Measurements from ENCODE around the gene DYRK1A. TPM values are rescaled to one million over a fixed set of nuclear protein-coding genes. Genes with fewer than 3 reads are reported as not detected.

The DYRK1A gene
- total RNA-seq, 1 donor from 2014 or later, result 88.8 TPM

DNA sequence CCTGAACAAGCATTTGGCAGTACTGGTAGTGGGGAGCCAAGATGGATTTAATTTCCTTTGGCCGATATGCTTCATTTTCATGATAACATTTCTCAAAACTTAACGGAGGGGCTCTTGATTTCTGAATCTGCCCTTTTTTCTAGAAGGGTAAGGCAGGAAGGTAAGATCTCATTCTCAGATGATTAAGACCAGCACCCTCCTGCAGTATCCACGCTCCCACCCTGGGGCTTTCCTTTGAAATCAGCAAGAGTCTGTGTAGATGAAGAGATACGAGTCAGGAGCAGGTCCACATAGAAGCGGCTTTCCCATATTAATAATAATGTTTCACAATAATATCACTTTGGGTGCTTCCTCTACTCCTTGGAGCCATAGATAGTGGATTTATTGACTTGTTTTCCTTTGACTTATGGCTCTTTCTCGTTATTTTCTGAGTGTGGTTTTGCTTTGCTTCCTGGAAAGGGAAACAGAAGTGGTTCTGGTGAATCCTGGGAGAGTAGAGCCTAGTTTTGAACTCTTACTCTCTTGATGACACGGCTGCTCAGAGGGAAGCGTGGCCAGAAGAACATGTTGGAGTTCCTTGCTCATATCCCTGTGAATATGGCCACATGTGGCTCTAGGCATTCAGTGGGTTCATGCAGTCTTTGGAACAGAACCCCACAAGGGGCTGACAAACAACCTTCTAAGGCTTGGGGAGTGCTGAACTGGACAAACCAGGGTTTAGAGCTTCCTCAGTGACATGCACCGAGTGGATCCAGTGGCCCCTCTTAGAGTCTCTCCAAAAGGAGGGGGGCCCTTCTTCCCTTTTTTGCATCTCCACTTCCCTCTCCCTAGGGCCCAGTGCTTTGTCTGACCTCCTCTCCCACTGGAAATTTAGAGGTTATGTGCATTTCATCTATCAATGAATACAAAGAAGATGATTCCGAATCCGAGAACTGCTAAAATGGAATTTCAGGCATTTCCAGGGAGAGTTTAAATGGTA lies 195.7 kb downstream of the DYRK1A start:
- intact Hi-C loops (cut with micrococcal nuclease), result loop anchor here (5.0 to 10.0 kb wide), 3 partner anchors 97 to 595 kb away; partner anchors contain the start of gene HLCS

DNA sequence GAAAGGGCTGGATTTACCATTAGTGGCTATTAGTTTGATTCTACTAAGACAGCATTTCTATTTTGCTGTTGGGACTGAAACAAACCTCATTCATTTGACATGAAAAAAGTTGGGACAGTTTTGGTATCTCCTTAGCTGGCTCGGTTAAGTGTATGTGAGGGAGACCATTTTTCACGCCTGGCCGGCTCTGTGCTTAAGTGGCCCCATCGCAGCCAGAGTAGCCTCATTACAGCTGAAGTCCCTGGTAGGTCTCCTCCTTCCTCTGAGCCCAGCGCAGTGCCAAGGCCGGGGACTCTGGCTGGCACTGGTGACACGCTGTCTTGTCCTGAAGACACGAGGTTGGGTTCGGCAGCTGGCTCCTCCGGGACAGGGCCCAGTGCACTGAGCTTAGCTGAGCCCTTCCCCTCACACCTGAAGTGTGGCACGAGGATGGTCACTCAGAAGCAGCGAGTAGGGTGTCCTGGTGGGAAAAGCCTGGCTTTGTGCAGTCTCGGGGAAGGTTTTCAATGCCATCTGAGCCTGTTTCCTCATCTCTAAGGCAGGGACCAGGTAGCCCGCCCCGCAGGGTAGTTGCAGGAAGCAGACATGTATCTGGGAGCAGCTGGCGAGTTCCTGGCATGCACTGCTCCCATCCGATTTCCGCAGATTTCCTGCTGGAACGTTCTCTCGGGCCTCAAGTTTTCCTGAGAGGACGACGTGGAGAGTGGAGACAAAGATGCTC lies 196.5 kb downstream of the DYRK1A start:
- intact Hi-C loops (cut with micrococcal nuclease), result loop anchor here (5.0 to 10.0 kb wide), 3 partner anchors 98 to 596 kb away; partner anchors contain the start of gene HLCS

DNA sequence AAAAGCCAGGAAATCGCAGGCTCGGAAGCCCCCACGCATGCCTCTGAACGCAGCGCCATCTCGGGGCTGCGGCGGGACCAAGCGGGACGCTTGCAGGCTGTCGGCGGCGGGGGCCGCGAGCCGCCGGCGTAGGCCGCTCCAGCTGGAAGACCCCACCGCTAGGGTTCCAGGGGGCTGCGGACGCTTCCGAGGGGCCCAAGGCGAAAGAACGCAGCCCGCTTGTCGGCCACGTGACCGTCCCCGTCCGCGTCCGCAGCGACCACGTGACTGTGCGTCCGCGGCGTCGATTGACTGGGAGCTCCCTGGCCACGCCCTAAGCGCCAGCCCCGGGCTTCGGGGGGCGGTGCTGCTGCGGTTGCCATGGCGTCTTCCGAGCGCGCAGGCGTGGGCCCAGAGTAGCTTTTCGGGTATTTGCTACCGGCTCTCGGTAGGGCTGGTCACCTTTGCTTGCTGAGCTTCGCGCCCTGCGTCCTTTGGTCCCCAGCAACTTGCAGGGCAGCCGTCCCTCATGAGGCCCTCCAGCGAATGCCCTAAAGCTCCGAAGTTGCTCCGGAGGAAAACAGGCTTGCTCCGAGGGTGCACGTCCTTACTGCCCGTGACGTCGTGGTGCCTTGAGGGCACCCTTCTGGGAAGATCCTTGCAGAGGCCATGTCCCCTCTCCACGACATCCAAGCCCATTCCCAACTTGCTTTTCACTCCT lies 197.2 kb downstream of the DYRK1A start:
- intact Hi-C loops (cut with micrococcal nuclease), result loop anchor here (1.0 to 10.0 kb wide), 6 partner anchors 99 to 596 kb away; partner anchors contain the start of genes DYRK1A, HLCS, PIGP and TTC3

DNA sequence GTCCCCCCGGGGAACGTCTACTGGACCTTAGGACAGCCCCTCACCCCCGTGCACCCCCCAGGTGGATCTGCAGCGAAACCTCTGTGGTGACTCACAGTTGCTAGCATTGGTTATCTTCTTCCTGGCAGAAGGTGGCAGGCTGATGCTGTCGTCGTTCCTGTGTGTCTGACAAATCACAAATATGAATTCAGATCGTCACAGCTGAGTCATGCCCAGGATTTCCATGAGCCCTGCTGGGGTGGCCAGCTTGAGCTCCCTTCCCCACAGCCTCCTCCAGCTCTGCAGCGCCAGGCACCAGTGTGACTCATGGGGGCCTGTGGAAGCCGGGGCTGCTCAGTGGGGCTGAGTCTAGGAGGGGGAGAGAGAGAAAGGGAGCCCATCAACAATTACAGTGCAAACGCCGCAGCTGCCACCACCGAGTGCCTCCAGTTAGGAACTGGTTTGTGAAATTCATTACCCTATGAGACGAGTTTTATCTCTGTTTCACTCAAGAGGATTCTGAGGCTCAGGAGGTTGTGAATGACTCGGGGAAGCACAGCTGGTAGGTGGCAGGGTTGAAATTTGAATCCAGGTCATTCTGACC lies 197.9 kb downstream of the DYRK1A start:
- intact Hi-C loops (cut with micrococcal nuclease), result loop anchor here (1.0 to 10.0 kb wide), 6 partner anchors 100 to 597 kb away; partner anchors contain the start of genes DYRK1A, HLCS, PIGP and TTC3

DNA sequence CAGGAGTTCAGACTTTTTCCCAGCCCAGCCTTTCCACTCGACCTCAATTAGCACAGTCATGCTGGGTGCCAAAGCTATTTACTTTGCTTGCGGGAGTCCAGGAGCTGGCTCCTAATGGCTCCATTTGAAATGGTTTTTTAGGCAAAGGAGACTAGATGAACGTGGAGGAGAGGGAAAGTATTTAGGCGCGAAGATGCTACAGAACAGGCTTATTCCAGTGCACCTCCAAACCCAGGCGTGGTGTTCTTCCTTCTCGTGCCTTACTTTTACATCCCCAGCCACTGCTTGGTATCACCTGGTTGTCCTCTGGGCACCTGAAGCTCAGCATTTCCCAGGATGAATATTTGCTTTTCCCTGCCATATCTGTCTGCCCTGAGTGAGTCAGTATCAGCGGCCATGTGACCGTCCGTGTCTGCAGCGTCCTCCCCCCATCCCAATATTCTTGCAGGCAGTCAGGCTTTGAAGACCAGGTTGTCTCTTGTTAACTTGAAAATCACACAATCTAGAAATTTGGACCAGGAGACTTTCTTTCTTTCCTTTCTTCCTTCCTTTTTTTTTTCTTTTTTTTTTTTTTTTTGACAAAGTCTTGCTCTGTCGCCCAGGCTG lies 198.5 kb downstream of the DYRK1A start:
- intact Hi-C loops (cut with micrococcal nuclease), result loop anchor here (1.0 to 10.0 kb wide), 6 partner anchors 100 to 598 kb away; partner anchors contain the start of genes DYRK1A, HLCS, PIGP and TTC3

DNA sequence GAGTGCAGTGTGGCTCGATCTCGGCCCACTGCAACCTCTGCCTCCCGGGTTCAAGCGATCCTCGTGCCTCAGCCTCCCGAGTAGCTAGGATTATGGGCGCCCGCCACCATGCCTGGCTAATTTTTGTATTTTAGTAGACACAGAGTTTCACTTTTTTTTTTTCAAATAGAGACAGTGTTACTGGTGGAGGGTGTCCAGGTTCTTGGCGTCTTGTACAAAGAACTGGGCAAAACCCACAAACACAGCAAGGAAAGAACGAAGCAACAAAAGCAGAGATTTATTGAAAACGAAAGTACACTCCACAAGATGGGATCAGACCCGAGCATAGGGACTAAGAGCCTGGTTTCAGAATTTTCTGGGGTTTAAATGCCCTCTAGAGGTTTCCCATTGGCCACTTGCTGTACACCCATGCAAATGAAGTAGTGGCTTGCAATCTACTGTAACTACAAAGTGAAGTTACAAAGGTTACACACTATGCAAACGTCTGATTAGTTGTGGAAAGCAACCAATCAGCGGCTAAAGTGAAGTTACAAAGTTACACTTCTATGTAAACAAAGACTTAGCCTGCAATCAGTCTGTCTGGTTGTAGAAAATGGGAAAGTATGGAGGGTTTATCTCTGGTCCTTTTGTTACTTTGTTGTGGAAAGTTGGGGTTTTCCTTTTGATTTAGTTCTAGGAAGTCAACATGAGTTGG lies 199.1 kb downstream of the DYRK1A start:
- intact Hi-C loops (cut with micrococcal nuclease), result loop anchor here (2.0 to 10.0 kb wide), 3 partner anchors 101 to 493 kb away; partner anchors contain the start of genes PIGP and TTC3

DNA sequence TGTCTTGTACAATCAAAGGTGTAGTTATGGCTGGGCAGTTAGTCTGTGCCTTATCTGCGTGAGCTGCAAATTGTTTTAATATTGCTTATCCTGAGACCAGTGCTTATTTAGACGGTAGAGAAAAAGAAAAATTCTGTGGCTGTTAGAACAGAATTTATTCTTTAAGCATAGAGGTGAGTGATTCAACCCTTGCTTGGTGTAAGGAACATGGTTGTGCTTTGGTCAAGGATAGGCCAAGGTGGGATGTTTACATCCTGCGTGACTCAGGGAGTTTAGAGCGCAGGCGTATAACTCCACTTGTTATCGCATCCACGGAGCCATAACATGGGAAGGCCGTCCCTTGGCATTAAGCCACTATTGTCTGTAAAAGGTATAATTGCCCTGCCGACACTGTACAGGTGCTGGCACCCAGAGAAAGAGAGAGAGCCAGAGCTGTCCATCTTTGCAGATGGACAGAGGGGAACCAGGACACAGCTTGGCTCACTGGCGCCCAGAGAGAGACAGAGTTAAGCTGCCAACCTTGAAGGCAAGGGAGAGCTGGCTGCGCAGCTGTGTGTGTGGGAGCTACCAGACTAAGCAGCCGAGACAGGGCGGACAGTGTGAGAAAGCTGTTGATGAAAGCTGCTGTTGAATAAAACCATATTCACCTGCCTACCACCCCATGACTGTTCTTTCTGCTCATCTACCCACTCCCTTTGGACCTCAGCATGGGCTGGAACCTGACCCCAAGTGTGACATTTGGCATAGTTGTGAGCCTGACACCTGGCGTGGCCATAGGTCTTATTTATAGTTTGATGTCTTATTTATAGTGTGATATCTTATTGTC lies 200.4 kb downstream of the DYRK1A start:
- intact Hi-C loops (cut with micrococcal nuclease), result loop anchor here (10.0 kb wide), 2 partner anchors 102 to 402 kb away; no protein-coding TSS in a partner anchor

DNA sequence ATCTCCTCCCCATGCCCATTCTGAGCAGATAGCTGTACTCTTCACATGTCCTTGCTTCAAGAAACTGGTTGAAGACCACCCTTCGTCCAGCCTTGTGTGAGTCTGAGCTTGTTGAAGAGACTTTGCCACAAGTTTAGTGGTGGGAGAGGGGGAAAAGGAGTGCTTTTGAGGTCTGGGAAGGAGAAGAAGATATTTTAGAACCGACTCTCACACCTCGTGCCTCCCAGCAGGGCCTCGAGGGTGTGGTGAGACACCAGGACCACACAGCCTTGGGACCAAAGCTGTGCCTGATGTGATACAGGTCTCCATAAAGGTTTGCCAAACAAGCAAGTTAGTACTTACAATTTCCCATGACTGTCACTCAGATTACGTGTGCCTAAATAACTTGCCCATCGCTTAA lies 201.8 kb downstream of the DYRK1A start:
- intact Hi-C loops (cut with micrococcal nuclease), result loop anchor here (10.0 kb wide), 2 partner anchors 104 to 404 kb away; no protein-coding TSS in a partner anchor

DNA sequence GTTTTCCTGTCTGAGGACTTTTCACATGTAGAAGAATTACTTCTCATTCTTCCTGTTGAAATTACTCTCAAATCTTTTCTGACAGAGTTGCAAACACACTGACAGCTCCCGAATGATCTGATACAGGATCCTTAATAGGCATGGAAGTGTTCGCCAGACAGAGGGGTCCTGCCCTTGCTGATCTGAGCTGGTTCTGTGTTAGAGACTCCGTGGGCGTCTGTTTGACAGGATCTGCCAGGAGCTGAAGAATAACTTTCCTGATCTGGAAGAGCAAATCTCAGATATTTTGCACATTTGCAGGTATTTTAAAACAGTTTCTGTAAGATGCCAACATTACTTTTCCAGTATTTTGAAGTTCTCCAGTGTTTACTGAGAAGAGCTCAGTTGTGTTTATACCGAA lies 202.3 kb downstream of the DYRK1A start:
- intact Hi-C loops (cut with micrococcal nuclease), result loop anchor here (10.0 kb wide), 2 partner anchors 104 to 404 kb away; no protein-coding TSS in a partner anchor

DNA sequence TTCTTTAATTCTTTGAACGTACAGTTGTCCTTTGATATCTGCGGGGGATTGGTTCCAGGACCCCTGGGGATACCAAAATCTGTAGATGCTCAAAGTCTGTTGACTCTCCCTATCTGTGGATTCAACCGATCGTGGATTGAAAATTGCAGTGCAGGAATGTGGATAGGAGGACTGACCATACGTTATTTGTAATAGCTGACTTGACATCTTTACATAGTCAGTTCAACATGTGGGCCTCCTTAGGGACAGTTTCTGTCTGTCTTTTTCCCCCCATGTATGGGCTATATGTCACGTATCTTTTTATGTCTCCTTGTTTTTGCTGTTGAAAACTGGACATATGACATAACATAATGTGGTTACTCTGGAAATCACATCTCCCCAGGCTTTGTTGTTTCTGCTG lies 204.9 kb downstream of the DYRK1A start:
- intact Hi-C loops (cut with micrococcal nuclease), result no loop called here

DNA sequence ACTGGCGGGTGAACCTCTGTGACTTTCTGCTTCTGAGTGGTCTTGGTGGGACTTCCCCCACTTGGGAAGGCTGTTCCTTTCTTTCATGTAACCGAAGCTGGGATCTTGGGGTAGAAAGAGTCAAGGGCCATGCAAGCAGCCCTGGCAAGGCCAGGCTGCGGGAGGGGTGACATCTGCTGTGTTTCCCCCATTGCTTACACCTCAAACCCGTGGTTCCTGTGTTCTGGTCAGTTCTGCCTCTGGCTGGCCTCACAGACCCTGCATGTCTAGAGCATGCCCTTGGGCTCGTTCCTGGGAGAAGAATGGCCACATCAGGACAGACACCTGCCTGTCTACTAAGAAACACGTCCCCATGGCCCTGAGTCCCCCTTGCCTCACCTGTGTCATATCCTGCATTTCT lies 207.7 kb downstream of the DYRK1A start:
- intact Hi-C loops (cut with micrococcal nuclease), result no loop called here

DNA sequence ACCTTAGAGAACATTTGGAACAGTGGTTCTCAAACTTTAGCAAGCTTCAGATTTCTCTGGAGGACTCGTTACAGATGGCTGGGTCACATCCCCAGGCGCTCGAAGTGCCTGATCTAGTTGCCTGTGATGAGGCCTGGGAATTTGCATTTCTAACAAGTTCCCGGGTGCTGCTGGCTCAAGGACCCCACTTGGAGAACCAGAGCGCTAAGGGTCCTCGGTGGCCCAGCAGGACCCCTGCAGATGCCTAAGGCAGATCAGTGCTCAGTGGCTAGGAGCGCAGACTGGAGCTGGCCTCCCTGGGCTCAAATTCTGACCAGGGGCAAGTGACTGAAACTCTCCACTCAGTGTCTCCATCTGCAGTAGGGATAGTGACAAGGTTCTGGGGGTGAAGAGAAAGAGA lies 208.2 kb downstream of the DYRK1A start:
- intact Hi-C loops (cut with micrococcal nuclease), result no loop called here

DNA sequence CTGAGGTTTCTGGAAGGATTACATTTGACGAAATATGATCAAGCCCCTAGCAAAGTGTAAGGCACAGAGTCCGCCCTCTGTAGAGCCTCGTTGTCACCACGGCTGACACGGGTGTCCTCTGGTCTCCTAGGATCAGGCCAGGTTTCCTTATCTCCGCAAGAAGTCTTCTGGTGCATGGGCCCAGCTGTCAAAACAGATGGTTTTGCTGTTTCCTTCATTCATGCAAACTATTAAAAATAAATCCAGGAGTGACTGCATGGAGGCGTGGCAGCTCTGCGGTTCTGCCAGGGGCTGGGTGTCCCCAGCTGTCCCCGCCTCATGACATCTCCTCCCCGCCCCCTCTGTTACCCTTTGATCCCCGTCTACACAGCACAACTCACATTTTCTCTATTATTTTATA lies 209.0 kb downstream of the DYRK1A start:
- intact Hi-C loops (cut with micrococcal nuclease), result no loop called here

Other genes with a start within 250 kb of the DYRK1A start
- gene VPS26C, start 99.4 kb upstream of the DYRK1A start, total RNA-seq, result 72.6 and 75.1 TPM in 2 replicates

All from T-helper 2 cell treated with Interferon-gamma antibody and Interleukin-4, amounts not matched to agents 100 ng/mL and 5 ng/mL, for 36 hours (primary cell).